Suprapubic skin (tissue), 3 donors: Measurements from ENCODE around the gene CREB3.

Source experiments
- CTCF ChIP-seq, 2 donors: fragments of 200-600 bp in 1 of 2; fragments of 450-650 bp in 1 of 2; sonication (generic) in 1 of 2; IDR thresholded peaks; one replicate each; pipeline ENCODE4 v1.5.1; 2016 to 2019; ENCODE audit warnings: antibody characterized with exemption in 2 of 2, mild to moderate bottlenecking in 1 of 2, moderate library complexity in 1 of 2
- EP300 ChIP-seq: sonication (generic); formaldehyde crosslinking; IDR thresholded peaks from one replicate; pipeline ENCODE4 v1.6.1; 2017; ENCODE audit warnings: antibody characterized with exemption
- POLR2A ChIP-seq, 2 donors: fragments of 450-650 bp; IDR thresholded peaks; one replicate each; pipeline ENCODE4 v1.6.1; 2017; ENCODE audit warnings: antibody characterized with exemption in 2 of 2, mild to moderate bottlenecking in 2 of 2, moderate library complexity in 2 of 2

GRCh38 chr9:35712762-35713400, 19.6 kb upstream of the CREB3 start:
- no peak for TF ChIP-seq CTCF (IDR thresholded peaks at IDR 0.05)
- no peak for TF ChIP-seq POLR2A (IDR thresholded peaks at IDR 0.05)
- TF ChIP-seq EP300 = no peak
